Naive thymus-derived CD4-positive, alpha-beta T cell (primary cell): ENCODE measurements around the gene DYRK1A. TPM values are rescaled to one million over a fixed set of nuclear protein-coding genes. Genes with fewer than 3 reads are reported as not detected.

Source experiments
- ATAC-seq: fragments of 150-1000 bp; cut with Tn5 transposase; 2 replicates; pipeline ENCODE4 v1.10.0; 2021; ENCODE audit warnings: mild to moderate bottlenecking, moderate library complexity
- CTCF ChIA-PET: fragments of 350-600 bp; sonication (Branson Sonifier 250); formaldehyde crosslinking; loops from one replicate; lab custom pipeline; 2021; ENCODE audit warnings: antibody characterized with exemption; lab: Charles Lee
- POLR2A ChIA-PET: fragments of 350-600 bp; sonication (Branson Sonifier 250); formaldehyde crosslinking; loops from one replicate; lab custom pipeline; 2021; ENCODE audit warnings: antibody characterized with exemption, inconsistent platforms; lab: Charles Lee
- DNase-seq, 9 donors: peaks; one replicate each; pipeline versions ENCODE4 v3.0.0 to v3.0.0-alpha.2; 2020 to 2022; ENCODE audit warnings: mixed read lengths in 1 of 9
- H3K27ac ChIP-seq: one replicate; pipeline ENCODE4 v1.7.0; 2013; ENCODE audit warnings: mild to moderate bottlenecking, low read depth, low read length, moderate library complexity
- H3K27me3 ChIP-seq, 2 donors: one replicate each; pipeline ENCODE4 v1.7.0; 2013; ENCODE audit warnings: low read length in 2 of 2, mild to moderate bottlenecking in 2 of 2, moderate library complexity in 2 of 2; ENCODE audit not compliant: control insufficient read depth in 2 of 2, insufficient read depth in 2 of 2
- H3K36me3 ChIP-seq, 3 experiments: 1 replicate in 2 of 3; 2 replicates in 1 of 3; pipeline ENCODE4 v1.7.0; 2013; ENCODE audit warnings: low read length in 3 of 3, mild to moderate bottlenecking in 3 of 3, moderate library complexity in 1 of 3; ENCODE audit not compliant: insufficient read depth in 3 of 3, control insufficient read depth in 2 of 3
- H3K4me1 ChIP-seq, 2 donors: one replicate each; pipeline ENCODE4 v1.7.0; 2013; ENCODE audit warnings: low read length in 2 of 2, mild to moderate bottlenecking in 2 of 2, moderate library complexity in 1 of 2; ENCODE audit not compliant: control insufficient read depth in 2 of 2, insufficient read depth in 2 of 2
- H3K4me3 ChIP-seq: 2 replicates; pipeline ENCODE4 v1.7.0; 2013; ENCODE audit warnings: mild to moderate bottlenecking, low read length
- H3K9me3 ChIP-seq, 3 experiments: 1 replicate in 2 of 3; 2 replicates in 1 of 3; pipeline ENCODE4 v1.7.0; 2013; ENCODE audit warnings: low read length in 3 of 3; ENCODE audit not compliant: control insufficient read depth in 2 of 3
- H3K27ac Mint-ChIP-seq, 9 donors: one replicate each; pipeline ENCODE4 v1.8.0; 2020 to 2022; ENCODE audit warnings: mixed read lengths in 9 of 9, mild to moderate bottlenecking in 8 of 9, moderate library complexity in 5 of 9, inconsistent platforms in 2 of 9
- H3K27me3 Mint-ChIP-seq, 5 donors: one replicate each; pipeline ENCODE4 v1.8.0; 2021 to 2022; ENCODE audit warnings: mixed read lengths in 5 of 5, mild to moderate bottlenecking in 1 of 5
- H3K36me3 Mint-ChIP-seq, 5 donors: one replicate each; pipeline ENCODE4 v1.8.0; 2020 to 2022; ENCODE audit warnings: mixed read lengths in 5 of 5, mild to moderate bottlenecking in 3 of 5, inconsistent platforms in 1 of 5
- H3K4me1 Mint-ChIP-seq, 7 donors: one replicate each; pipeline ENCODE4 v1.8.0; 2020 to 2022; ENCODE audit warnings: mixed read lengths in 7 of 7, mild to moderate bottlenecking in 3 of 7, inconsistent platforms in 1 of 7
- H3K4me3 Mint-ChIP-seq, 10 donors: one replicate each; pipeline ENCODE4 v1.8.0; 2020 to 2022; ENCODE audit warnings: mild to moderate bottlenecking in 10 of 10, mixed read lengths in 10 of 10, moderate library complexity in 6 of 10, inconsistent platforms in 2 of 10
- H3K9me3 Mint-ChIP-seq, 11 donors: one replicate each; pipeline ENCODE4 v1.8.0; 2020 to 2022; ENCODE audit warnings: mixed read lengths in 11 of 11, mild to moderate bottlenecking in 4 of 11, inconsistent platforms in 1 of 11, moderate library complexity in 1 of 11
- intact Hi-C, 2 donors: fragments of 100-400 bp; cut with micrococcal nuclease; formaldehyde crosslinking; loops; one replicate each; pipeline ENCODE4 v1.15.1; 2023
- polyA plus RNA-seq, 2 donors: library from polyadenylated mRNA; unstranded; fragments of 300-500 nt; fragmentation: Illumina TruSeq; gene quantifications; one replicate each; pipeline ENCODE4 v1.2.3, GENCODE V29; 2021
- total RNA-seq, 6 experiments: library from RNA in 5 of 6; stranded (reverse) in 5 of 6; gene quantifications; 1 replicate in 5 of 6; 2 replicates in 1 of 6; pipeline ENCODE4 v1.2.3 and lab custom pipeline; 2021 to 2026

The DYRK1A gene
- total and polyA plus RNA-seq, 7 experiments from 2014 or later = 3.3 to 142 (median 118) TPM

- no peak overlapping the region for H3K4me3 ChIP-seq
- H3K4me1 ChIP-seq = peaks cover 6 to 9% of the 10 kb centered on the region in 2 donors
- peaks cover 0 to 3% (median 0%) of the 10 kb centered on the region in 11 donors for H3K9me3 Mint-ChIP-seq
- ATAC-seq = no peak
- H3K9me3 ChIP-seq = no peaks in the 10 kb centered on the region
- H3K27me3 Mint-ChIP-seq = peaks cover 0 to 15% (median 0%) of the 10 kb centered on the region in 5 donors
- no peak overlapping the region for H3K4me3 Mint-ChIP-seq
- peaks cover 0 to 21% (median 17%) of the 10 kb centered on the region in 7 donors for H3K4me1 Mint-ChIP-seq
- H3K36me3 ChIP-seq = no peaks in the 10 kb centered on the region
- no peak overlapping the region for H3K27ac Mint-ChIP-seq
- intact Hi-C loops = loop anchor here (10.0 kb wide), 3 partner anchors 404 to 1746 kb away; partner anchors contain the start of gene BRWD1 (in 1 of the 2)
- H3K27ac ChIP-seq = no peak overlapping the region
- no peaks in the 10 kb centered on the region for H3K36me3 Mint-ChIP-seq
- CTCF ChIA-PET = no interaction called here
- POLR2A ChIA-PET = no interaction called here
- DNase-seq = no peak
- H3K27me3 ChIP-seq = no peaks in the 10 kb centered on the region
Measured at GRCh38 chr21:37568415-37568814, 201.8 kb downstream of the DYRK1A start.

GRCh38 chr21:37568916-37569315, 202.3 kb downstream of the DYRK1A start:
- intact Hi-C loops = loop anchor here (10.0 kb wide), 3 partner anchors 404 to 1746 kb away; partner anchors contain the start of gene BRWD1 (in 1 of the 2)
- DNase-seq (no peak), ATAC-seq (no peak)
- H3K9me3 Mint-ChIP-seq = peaks cover 0 to 3% (median 0%) of the 10 kb centered on the region in 11 donors
- H3K27ac Mint-ChIP-seq = no peak overlapping the region
- no peak overlapping the region for H3K4me3 Mint-ChIP-seq
- peaks cover 0 to 21% (median 16%) of the 10 kb centered on the region in 7 donors for H3K4me1 Mint-ChIP-seq
- H3K36me3 Mint-ChIP-seq = no peaks in the 10 kb centered on the region
- Histone ChIP-seq H3K9me3 (no peaks in the 10 kb centered on the region), H3K27me3 (no peaks in the 10 kb centered on the region), H3K36me3 (no peaks in the 10 kb centered on the region), H3K4me1 (peaks cover 6 to 9% of the 10 kb centered on the region in 2 donors), H3K4me3 (no peak overlapping the region), H3K27ac (no peak overlapping the region)
- peaks cover 0 to 15% (median 0%) of the 10 kb centered on the region in 5 donors for H3K27me3 Mint-ChIP-seq
- POLR2A ChIA-PET = no interaction called here
- CTCF ChIA-PET = no interaction called here

- no peak overlapping the region for H3K4me3 Mint-ChIP-seq
- no peaks in the 10 kb centered on the region for H3K4me1 ChIP-seq
- no peak for ATAC-seq
- H3K36me3 Mint-ChIP-seq = no peaks in the 10 kb centered on the region
- H3K9me3 ChIP-seq = no peaks in the 10 kb centered on the region
- no peak overlapping the region for H3K4me3 ChIP-seq
- H3K4me1 Mint-ChIP-seq = no peaks in the 10 kb centered on the region
- H3K27ac ChIP-seq = no peak overlapping the region
- H3K9me3 Mint-ChIP-seq = peaks cover 0 to 2% (median 0%) of the 10 kb centered on the region in 11 donors
- CTCF ChIA-PET = no interaction called here
- no peaks in the 10 kb centered on the region for H3K36me3 ChIP-seq
- no peak for DNase-seq
- H3K27ac Mint-ChIP-seq = no peak overlapping the region
- POLR2A ChIA-PET = no interaction called here
- H3K27me3 Mint-ChIP-seq = peaks cover 0 to 15% (median 0%) of the 10 kb centered on the region in 5 donors
- intact Hi-C loops = no loop called here
- no peaks in the 10 kb centered on the region for H3K27me3 ChIP-seq
Measured at GRCh38 chr21:37571442-37571841, 204.9 kb downstream of the DYRK1A start.

GRCh38 chr21:37574316-37574715, 207.7 kb downstream of the DYRK1A start:
- H3K36me3 ChIP-seq = no peaks in the 10 kb centered on the region
- Mint-ChIP-seq H3K36me3 (peaks cover 0 to 11% (median 0%) of the 10 kb centered on the region in 5 donors), H3K4me1 (no peaks in the 10 kb centered on the region), H3K9me3 (peaks cover 2 to 17% (median 8%) of the 10 kb centered on the region in 11 donors), H3K27ac (no peak overlapping the region), H3K27me3 (peaks cover 0 to 8% (median 0%) of the 10 kb centered on the region in 5 donors), H3K4me3 (no peak overlapping the region)
- H3K4me3 ChIP-seq = no peak overlapping the region
- POLR2A ChIA-PET = interaction anchor here (0.5 kb wide), 1 partner anchor 197 kb away, joined by 3 read pairs; no protein-coding TSS in a partner anchor
- DNase-seq (no peak), ATAC-seq (no peak)
- intact Hi-C loops = no loop called here
- CTCF ChIA-PET = no interaction called here
- H3K9me3 ChIP-seq = no peaks in the 10 kb centered on the region
- H3K27ac ChIP-seq = no peak overlapping the region
- no peaks in the 10 kb centered on the region for H3K27me3 ChIP-seq
- H3K4me1 ChIP-seq = no peaks in the 10 kb centered on the region

GRCh38 chr21:37574751-37575150, 208.2 kb downstream of the DYRK1A start:
- POLR2A ChIA-PET = interaction anchor here (0.5 kb wide), 1 partner anchor 197 kb away, joined by 3 read pairs; no protein-coding TSS in a partner anchor
- peaks cover 0 to 12% (median 0%) of the 10 kb centered on the region in 5 donors for H3K27me3 Mint-ChIP-seq
- no peaks in the 10 kb centered on the region for H3K36me3 ChIP-seq
- ATAC-seq = no peak
- CTCF ChIA-PET = no interaction called here
- intact Hi-C loops = no loop called here
- H3K9me3 Mint-ChIP-seq = peaks cover 5 to 21% (median 12%) of the 10 kb centered on the region in 11 donors
- no peak overlapping the region for H3K4me3 Mint-ChIP-seq
- H3K4me3 ChIP-seq = no peak overlapping the region
- no peak overlapping the region for H3K27ac ChIP-seq
- H3K36me3 Mint-ChIP-seq = peaks cover 0 to 11% (median 0%) of the 10 kb centered on the region in 5 donors
- H3K4me1 ChIP-seq = no peaks in the 10 kb centered on the region
- no peaks in the 10 kb centered on the region for H3K4me1 Mint-ChIP-seq
- no peaks in the 10 kb centered on the region for H3K27me3 ChIP-seq
- H3K27ac Mint-ChIP-seq = no peak overlapping the region
- no peak for DNase-seq
- no peaks in the 10 kb centered on the region for H3K9me3 ChIP-seq

GRCh38 chr21:37575580-37575979, 209.0 kb downstream of the DYRK1A start:
- CTCF ChIA-PET = no interaction called here
- Mint-ChIP-seq H3K4me3 (no peak overlapping the region), H3K4me1 (no peaks in the 10 kb centered on the region), H3K27ac (no peak overlapping the region), H3K36me3 (peaks cover 0 to 12% (median 2%) of the 10 kb centered on the region in 5 donors), H3K27me3 (peaks cover 0 to 13% (median 5%) of the 10 kb centered on the region in 5 donors), H3K9me3 (peaks cover 5 to 30% (median 13%) of the 10 kb centered on the region in 11 donors)
- intact Hi-C loops = no loop called here
- Histone ChIP-seq H3K4me1 (no peaks in the 10 kb centered on the region), H3K27me3 (no peaks in the 10 kb centered on the region), H3K4me3 (no peak overlapping the region), H3K36me3 (no peaks in the 10 kb centered on the region), H3K27ac (no peak overlapping the region), H3K9me3 (no peaks in the 10 kb centered on the region)
- POLR2A ChIA-PET = no interaction called here
- DNase-seq (no peak), ATAC-seq (no peak)
